Testis (tissue), 3 donors: Measurements from ENCODE around the gene IMMP2L. TPM values are rescaled to one million over a fixed set of nuclear protein-coding genes. Genes with fewer than 3 reads are reported as not detected.

Experiments
- DNase-seq: peaks from one replicate; pipeline ENCODE4 v3.0.0-alpha.2; 2019
- H3K27ac ChIP-seq, 2 donors: fragments of 200-600 bp; sonication (generic); one replicate each; pipeline ENCODE4 v1.5.1; 2019
- H3K27me3 ChIP-seq: fragments of 200-600 bp; sonication (generic); one replicate; pipeline ENCODE4 v1.5.1; 2019
- H3K36me3 ChIP-seq: fragments of 200-600 bp; sonication (generic); one replicate; pipeline ENCODE4 v1.5.1; 2017; ENCODE audit warnings: low read depth; ENCODE audit errors: missing control alignments
- H3K4me1 ChIP-seq: fragments of 200-600 bp; sonication (generic); one replicate; pipeline ENCODE4 v1.5.1; 2019
- H3K4me3 ChIP-seq, 2 donors: fragments of 200-600 bp; sonication (generic); one replicate each; pipeline ENCODE4 v1.5.1; 2017 to 2019
- H3K9me3 ChIP-seq: fragments of 200-600 bp; sonication (generic); one replicate; pipeline ENCODE4 v1.5.1; 2017
- CTCF ChIP-seq, 3 experiments: fragments of 450-650 bp in 2 of 3; fragments of 200-600 bp in 1 of 3; sonication (generic) in 1 of 3; IDR thresholded peaks; one replicate each; pipeline ENCODE4 v1.5.1; 2016 to 2019; ENCODE audit warnings: antibody characterized with exemption in 3 of 3, mild to moderate bottlenecking in 2 of 3, moderate library complexity in 1 of 3
- POLR2A ChIP-seq: fragments of 450-650 bp; IDR thresholded peaks from one replicate; pipeline ENCODE4 v1.6.1; 2017; ENCODE audit warnings: antibody characterized with exemption, mild to moderate bottlenecking, moderate library complexity
- WGBS, 2 donors: methylation state at CpG; one replicate each; pipeline ENCODE4 v1.1.5; 2018; 5-methylcytosine and 5-hydroxymethylcytosine counted together
- intact Hi-C: fragments of 100-400 bp; cut with DNase I; formaldehyde crosslinking; loops from one replicate; pipeline ENCODE4 v1.15.1; 2023; ENCODE audit warnings: low total_unique reads
- polyA plus RNA-seq: library from polyadenylated mRNA; stranded (reverse); fragments of 350-450 nt; fragmentation: Illumina TruSeq; extraction: RNeasy Lipid Tissue Mini Kit (QIAGEN cat#74804); gene quantifications from one replicate; pipeline ENCODE4 v1.2.3, GENCODE V29; 2014; ENCODE audit warnings: low read depth, low replicate concordance; ENCODE audit not compliant: insufficient read depth
- total RNA-seq, 2 donors: library from RNA; depleted of rRNA; stranded (reverse); fragments of >200 nt; gene quantifications; one replicate each; pipeline ENCODE4 v1.2.3, GENCODE V29; 2016

IMMP2L gene
- total and polyA plus RNA-seq, 3 donors from 2014 or later, result 10.7 to 12.4 (median 11.2) TPM

GRCh38 chr7:110780712-110781111, 781.6 kb downstream of the IMMP2L start:
- Histone ChIP-seq H3K4me3 (no peak overlapping the region), H3K36me3 (no peaks in the 10 kb centered on the region), H3K27ac (no peak overlapping the region), H3K9me3 (no peaks in the 10 kb centered on the region), H3K27me3 (no peaks in the 10 kb centered on the region), H3K4me1 (no peaks in the 10 kb centered on the region)
- TF ChIP-seq CTCF (IDR thresholded peaks at IDR 0.05), result no peak
- TF ChIP-seq POLR2A, result no peak
- intact Hi-C loops, result no loop called here
- DNase-seq, result no peak

- intact Hi-C loops, result no loop called here
- WGBS, 2 donors, result 86 to 90% methylated on average over 3 of the region's 3 CpGs
These were observed 783.0 kb downstream of the IMMP2L start for GRCh38 chr7:110779339-110779738.

GRCh38 chr7:110775046-110775445, 787.2 kb downstream of the IMMP2L start:
- Histone ChIP-seq H3K27ac (no peak overlapping the region), H3K4me1 (no peaks in the 10 kb centered on the region), H3K36me3 (no peaks in the 10 kb centered on the region), H3K27me3 (no peaks in the 10 kb centered on the region), H3K9me3 (no peaks in the 10 kb centered on the region), H3K4me3 (no peak overlapping the region)
- 83 to 94% methylated on average over 2 of the region's 2 CpGs for WGBS, 2 donors
- DNase-seq, result no peak
- intact Hi-C loops, result no loop called here
- TF ChIP-seq CTCF (IDR thresholded peaks at IDR 0.05) (no peak), POLR2A (no peak)

More at GRCh38 chr7:110779339-110779738, 783.0 kb downstream of the IMMP2L start:
- Histone ChIP-seq H3K27me3 (no peaks in the 10 kb centered on the region), H3K4me3 (no peak overlapping the region), H3K4me1 (no peaks in the 10 kb centered on the region), H3K27ac (no peak overlapping the region), H3K9me3 (no peaks in the 10 kb centered on the region), H3K36me3 (no peaks in the 10 kb centered on the region)
- TF ChIP-seq POLR2A (no peak), CTCF (IDR thresholded peaks at IDR 0.05) (no peak)
- no peak for DNase-seq

GRCh38 chr7:110774071-110774470, 788.2 kb downstream of the IMMP2L start:
- no peaks in the 10 kb centered on the region for H3K27me3 ChIP-seq
- 86 to 98% methylated on average over 1 of the region's 1 CpG for WGBS, 2 donors
- TF ChIP-seq CTCF (IDR thresholded peaks at IDR 0.05) (no peak), POLR2A (no peak)
- no peaks in the 10 kb centered on the region for H3K36me3 ChIP-seq
- intact Hi-C loops, result no loop called here
- no peak overlapping the region for H3K27ac ChIP-seq
- H3K4me1 ChIP-seq, result no peaks in the 10 kb centered on the region
- no peak for DNase-seq
- H3K4me3 ChIP-seq, result no peak overlapping the region
- no peaks in the 10 kb centered on the region for H3K9me3 ChIP-seq

GRCh38 chr7:110772615-110773014, 789.7 kb downstream of the IMMP2L start:
- Histone ChIP-seq H3K4me1 (no peaks in the 10 kb centered on the region), H3K4me3 (no peak overlapping the region)

More at GRCh38 chr7:110772615-110773014, 789.7 kb downstream of the IMMP2L start:
- 90 to 99% methylated on average over 3 of the region's 3 CpGs for WGBS, 2 donors
- no peak overlapping the region for H3K27ac ChIP-seq
- H3K27me3 ChIP-seq, result no peaks in the 10 kb centered on the region
- DNase-seq, result no peak
- H3K9me3 ChIP-seq, result no peaks in the 10 kb centered on the region
- TF ChIP-seq POLR2A (no peak), CTCF (IDR thresholded peaks at IDR 0.05) (no peak)
- intact Hi-C loops, result no loop called here
- H3K36me3 ChIP-seq, result no peaks in the 10 kb centered on the region
